ENCODE results near the gene SMARCAD1. TPM values are rescaled to one million over a fixed set of nuclear protein-coding genes. Genes with fewer than 3 reads are reported as not detected.

The SMARCAD1 gene
- total RNA-seq, 1 donor from 2014 or later = 38.0 TPM

- TF ChIP-seq, protein P1, sequence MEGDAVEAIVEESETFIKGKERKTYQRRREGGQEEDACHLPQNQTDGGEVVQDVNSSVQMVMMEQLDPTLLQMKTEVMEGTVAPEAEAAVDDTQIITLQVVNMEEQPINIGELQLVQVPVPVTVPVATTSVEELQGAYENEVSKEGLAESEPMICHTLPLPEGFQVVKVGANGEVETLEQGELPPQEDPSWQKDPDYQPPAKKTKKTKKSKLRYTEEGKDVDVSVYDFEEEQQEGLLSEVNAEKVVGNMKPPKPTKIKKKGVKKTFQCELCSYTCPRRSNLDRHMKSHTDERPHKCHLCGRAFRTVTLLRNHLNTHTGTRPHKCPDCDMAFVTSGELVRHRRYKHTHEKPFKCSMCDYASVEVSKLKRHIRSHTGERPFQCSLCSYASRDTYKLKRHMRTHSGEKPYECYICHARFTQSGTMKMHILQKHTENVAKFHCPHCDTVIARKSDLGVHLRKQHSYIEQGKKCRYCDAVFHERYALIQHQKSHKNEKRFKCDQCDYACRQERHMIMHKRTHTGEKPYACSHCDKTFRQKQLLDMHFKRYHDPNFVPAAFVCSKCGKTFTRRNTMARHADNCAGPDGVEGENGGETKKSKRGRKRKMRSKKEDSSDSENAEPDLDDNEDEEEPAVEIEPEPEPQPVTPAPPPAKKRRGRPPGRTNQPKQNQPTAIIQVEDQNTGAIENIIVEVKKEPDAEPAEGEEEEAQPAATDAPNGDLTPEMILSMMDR (IDR thresholded peaks at IDR 0.05; ENCODE audit: insufficient read depth, low read length, poor library complexity, severe bottlenecking) = no peak
- DNase-seq (ENCODE audit: low read depth) = no peak
These were observed 25.9 kb upstream of the SMARCAD1 start for GRCh38 chr4:94181815-94182214.

DNA sequence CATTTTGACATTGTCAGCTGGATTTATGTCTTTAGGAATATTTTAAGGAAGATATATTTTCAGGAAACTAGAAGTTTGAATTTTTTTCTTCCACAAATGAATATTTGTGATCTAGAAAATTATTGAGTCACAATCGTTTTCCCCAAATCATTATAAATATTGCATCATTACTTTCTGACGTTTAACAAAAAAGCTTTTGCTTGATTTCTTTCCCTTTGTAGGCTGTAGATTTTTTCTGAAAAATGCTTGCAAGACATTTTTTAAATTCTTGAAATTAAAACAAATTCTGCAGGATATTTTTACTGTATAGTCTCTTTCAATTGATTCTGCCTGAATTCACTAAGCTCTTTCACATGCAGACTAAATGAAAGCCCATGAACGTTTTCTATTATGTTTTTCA is 4.9 kb upstream of the SMARCAD1 start:
- no peak for DNase-seq (ENCODE audit: low read depth)
- Histone ChIP-seq H3K27me3 (ENCODE audit: control insufficient read depth, insufficient read depth, low read length) (no peaks in the 10 kb centered on the region), H3K36me3 (ENCODE audit: control insufficient read depth, insufficient read depth, low read length) (no peaks in the 10 kb centered on the region), H3K4me3 (ENCODE audit: low read depth, low read length) (no peak overlapping the region)
- TF ChIP-seq, protein P1 (IDR thresholded peaks at IDR 0.05; ENCODE audit: insufficient read depth, low read length, poor library complexity, severe bottlenecking) = no peak

More at GRCh38 chr4:94181815-94182214, 25.9 kb upstream of the SMARCAD1 start:
- no peak overlapping the region for H3K4me3 ChIP-seq (ENCODE audit: low read depth, low read length)
- H3K27me3 ChIP-seq (ENCODE audit: control insufficient read depth, insufficient read depth, low read length) = no peaks in the 10 kb centered on the region
- no peaks in the 10 kb centered on the region for H3K36me3 ChIP-seq (ENCODE audit: control insufficient read depth, insufficient read depth, low read length)

DNA sequence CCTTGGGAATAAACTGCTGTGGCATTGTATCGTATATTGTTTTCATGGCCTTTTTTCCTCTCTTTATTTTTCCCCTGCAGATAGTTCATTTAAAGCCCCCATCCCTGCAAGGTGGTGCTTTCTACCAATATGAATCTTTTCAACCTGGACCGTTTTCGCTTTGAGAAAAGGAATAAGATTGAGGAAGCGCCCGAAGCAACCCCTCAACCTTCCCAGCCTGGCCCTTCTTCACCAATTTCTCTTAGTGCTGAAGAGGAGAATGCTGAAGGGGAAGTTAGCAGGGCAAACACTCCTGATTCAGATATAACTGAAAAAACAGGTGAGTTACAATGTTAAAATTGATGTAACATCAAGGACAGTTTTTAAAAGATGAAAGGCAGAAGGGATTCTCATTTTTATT is 601 bp downstream of the SMARCAD1 start:
- DNase-seq (ENCODE audit: low read depth) = no peak
- TF ChIP-seq, protein P1 (IDR thresholded peaks at IDR 0.05; ENCODE audit: insufficient read depth, low read length, poor library complexity, severe bottlenecking) = no peak
- H3K27me3 ChIP-seq (ENCODE audit: control insufficient read depth, insufficient read depth, low read length) = no peaks in the 10 kb centered on the region
- no peaks in the 10 kb centered on the region for H3K36me3 ChIP-seq (ENCODE audit: control insufficient read depth, insufficient read depth, low read length)
- peak overlapping the region; percentile 79 for H3K4me3 ChIP-seq (ENCODE audit: low read depth, low read length)

GRCh38 chr4:94208918-94209317 is 1.3 kb downstream of the SMARCAD1 start:
- Histone ChIP-seq H3K36me3 (ENCODE audit: control insufficient read depth, insufficient read depth, low read length) (no peaks in the 10 kb centered on the region), H3K27me3 (ENCODE audit: control insufficient read depth, insufficient read depth, low read length) (no peaks in the 10 kb centered on the region), H3K4me3 (ENCODE audit: low read depth, low read length) (peak overlapping the region; percentile 79)
- DNase-seq (ENCODE audit: low read depth) = no peak
- TF ChIP-seq, protein P1 (IDR thresholded peaks at IDR 0.05; ENCODE audit: insufficient read depth, low read length, poor library complexity, severe bottlenecking) = no peak

DNA sequence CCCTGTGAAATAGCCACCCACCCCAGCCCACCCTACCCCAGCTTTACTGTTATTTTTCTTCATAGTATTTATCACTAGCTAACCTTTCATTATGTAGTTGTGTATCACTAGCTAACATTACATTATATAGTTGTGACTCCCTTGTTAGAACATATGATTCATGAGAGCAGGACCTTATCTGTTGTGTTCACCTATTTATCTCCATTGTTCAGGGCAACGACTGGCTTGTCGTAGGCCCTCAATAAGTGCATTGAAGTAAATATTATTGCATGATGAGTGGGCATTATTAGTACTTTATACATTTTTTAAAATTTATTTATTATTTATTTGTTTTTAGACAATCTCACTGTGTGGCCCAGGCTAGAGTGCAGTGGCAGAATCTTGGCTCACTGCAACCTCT is 4.2 kb downstream of the SMARCAD1 start:
- Histone ChIP-seq H3K4me3 (ENCODE audit: low read depth, low read length) (no peak overlapping the region), H3K36me3 (ENCODE audit: control insufficient read depth, insufficient read depth, low read length) (no peaks in the 10 kb centered on the region), H3K27me3 (ENCODE audit: control insufficient read depth, insufficient read depth, low read length) (no peaks in the 10 kb centered on the region)
- DNase-seq (ENCODE audit: low read depth) = no peak
- TF ChIP-seq, protein P1 (IDR thresholded peaks at IDR 0.05; ENCODE audit: insufficient read depth, low read length, poor library complexity, severe bottlenecking) = no peak

DNA sequence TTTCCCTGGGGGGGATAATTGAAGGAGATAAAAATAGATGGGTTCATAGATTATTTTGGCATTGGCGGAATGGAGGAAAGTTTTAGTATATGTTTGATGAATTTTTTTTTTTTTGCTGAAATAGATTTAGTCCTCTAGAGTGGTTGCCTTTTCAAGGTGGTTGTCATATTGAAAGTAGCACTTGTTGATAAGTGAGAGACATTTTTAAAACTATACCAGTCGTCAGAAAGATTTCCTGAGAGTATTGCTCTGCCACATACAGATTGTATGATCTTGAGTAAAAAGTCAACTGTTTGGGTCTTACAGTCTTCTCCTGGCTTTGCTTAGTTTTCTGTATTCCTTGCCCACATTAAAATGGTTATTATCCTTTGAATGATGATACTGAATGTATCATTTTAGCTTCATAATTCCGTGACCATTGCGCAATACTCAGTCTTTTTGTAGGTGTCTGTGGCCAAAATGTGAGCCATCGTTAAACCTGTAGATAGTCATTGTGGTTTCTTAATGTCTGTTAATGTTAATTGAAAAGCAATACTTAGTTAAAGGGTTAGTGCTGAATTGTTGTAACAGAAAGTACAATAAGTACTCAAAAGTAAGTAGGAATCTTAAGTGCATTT is 7.1 kb downstream of the SMARCAD1 start:
- Histone ChIP-seq H3K4me3 (ENCODE audit: low read depth, low read length) (no peak overlapping the region), H3K36me3 (ENCODE audit: control insufficient read depth, insufficient read depth, low read length) (no peaks in the 10 kb centered on the region), H3K27me3 (ENCODE audit: control insufficient read depth, insufficient read depth, low read length) (no peaks in the 10 kb centered on the region)
- TF ChIP-seq, protein P1 (IDR thresholded peaks at IDR 0.05; ENCODE audit: insufficient read depth, low read length, poor library complexity, severe bottlenecking) = no peak
- DNase-seq (ENCODE audit: low read depth) = no peak

All from kidney epithelial cell (primary cell).